Medulla oblongata (tissue), 1 donor: ENCODE data around the gene ARHGAP12.
"Not testable (repeated sequence)": the region's sequence is repeated elsewhere in the genome, so short reads cannot be mapped to it uniquely, and the experiment has no call there.

Experiments
- DNase-seq: peaks from one replicate; pipeline ENCODE4 v3.0.0-alpha.2; 2015; ENCODE audit errors: extremely low spot score

Gene ARHGAP12, protein sequence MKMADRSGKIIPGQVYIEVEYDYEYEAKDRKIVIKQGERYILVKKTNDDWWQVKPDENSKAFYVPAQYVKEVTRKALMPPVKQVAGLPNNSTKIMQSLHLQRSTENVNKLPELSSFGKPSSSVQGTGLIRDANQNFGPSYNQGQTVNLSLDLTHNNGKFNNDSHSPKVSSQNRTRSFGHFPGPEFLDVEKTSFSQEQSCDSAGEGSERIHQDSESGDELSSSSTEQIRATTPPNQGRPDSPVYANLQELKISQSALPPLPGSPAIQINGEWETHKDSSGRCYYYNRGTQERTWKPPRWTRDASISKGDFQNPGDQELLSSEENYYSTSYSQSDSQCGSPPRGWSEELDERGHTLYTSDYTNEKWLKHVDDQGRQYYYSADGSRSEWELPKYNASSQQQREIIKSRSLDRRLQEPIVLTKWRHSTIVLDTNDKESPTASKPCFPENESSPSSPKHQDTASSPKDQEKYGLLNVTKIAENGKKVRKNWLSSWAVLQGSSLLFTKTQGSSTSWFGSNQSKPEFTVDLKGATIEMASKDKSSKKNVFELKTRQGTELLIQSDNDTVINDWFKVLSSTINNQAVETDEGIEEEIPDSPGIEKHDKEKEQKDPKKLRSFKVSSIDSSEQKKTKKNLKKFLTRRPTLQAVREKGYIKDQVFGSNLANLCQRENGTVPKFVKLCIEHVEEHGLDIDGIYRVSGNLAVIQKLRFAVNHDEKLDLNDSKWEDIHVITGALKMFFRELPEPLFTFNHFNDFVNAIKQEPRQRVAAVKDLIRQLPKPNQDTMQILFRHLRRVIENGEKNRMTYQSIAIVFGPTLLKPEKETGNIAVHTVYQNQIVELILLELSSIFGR

GRCh38 chr10:31928549-31929260 lies at the start of gene ARHGAP12:
TSS of gene ARHGAP12 (minus strand) at chr10:31928831. CDS start at chr10:31908855, 19,976 bp downstream.
- peak; percentile 82 for DNase-seq

- no peak for DNase-seq
Measured at GRCh38 chr10:31978156-31978483, 49.5 kb upstream of the ARHGAP12 start.

- peak; percentile 71 for DNase-seq
Measured at GRCh38 chr10:31977440-31978155, 49.0 kb upstream of the ARHGAP12 start.

DNA sequence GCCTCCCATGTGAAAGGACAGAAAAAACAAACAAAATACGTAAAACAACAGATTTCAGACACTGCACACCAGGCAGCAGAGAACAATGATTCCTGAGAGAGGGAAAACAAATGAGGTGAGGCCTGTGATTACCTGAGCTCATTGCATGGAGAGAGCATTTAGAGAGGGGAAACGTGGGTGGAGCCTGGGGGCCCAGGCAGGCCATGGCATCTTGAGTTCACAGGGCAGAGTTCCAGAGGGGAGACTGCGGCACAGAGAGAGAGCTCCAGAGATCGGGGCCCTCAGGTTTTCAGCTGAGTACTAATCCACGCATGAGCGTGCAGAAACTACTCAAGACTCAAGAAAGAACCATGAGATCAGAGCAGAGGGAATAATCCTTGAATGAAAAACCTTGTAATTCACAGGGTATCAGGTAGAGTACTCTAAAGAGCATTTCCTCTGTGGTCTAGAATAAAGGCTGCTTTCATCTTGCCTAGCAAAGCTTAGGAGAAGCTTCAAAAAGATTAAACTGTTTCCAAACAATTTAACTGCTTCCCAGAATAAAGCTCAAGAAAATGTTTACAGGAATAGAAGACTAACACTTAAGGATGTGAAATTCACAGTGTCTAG lies 46.6 kb upstream of the ARHGAP12 start:
- DNase-seq = no peak

DNA sequence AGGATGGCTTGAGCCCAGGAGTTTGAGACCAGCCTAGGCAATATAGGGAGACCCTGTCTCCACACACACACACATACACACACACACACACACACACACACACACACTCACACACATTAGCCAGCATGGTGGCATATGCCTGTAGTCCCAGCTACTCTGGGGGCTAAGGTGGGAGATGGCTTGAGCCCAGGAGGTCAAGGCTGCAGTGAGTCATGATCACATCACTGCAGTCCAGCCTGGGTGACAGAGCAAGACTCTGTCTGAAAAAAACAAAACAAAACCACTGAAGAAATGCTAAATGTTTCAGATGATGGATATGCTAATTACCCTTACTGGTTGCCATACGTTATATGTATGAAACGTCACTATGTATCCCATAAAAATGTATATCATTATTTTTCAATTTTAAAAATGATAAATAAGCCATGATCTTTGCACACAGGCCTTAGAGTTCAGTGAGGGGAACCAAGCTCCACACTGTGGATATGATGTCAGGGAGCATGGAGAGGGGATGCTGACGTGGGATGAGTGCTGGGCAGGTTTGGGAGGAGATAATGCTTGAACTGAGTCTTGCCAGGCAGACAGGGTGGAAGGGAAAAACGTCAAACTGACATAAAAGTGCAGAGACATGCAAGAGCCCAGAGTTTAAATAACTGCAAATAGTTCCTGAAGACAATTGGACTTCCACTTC lies 45.9 kb upstream of the ARHGAP12 start:
- no peak for DNase-seq

DNA sequence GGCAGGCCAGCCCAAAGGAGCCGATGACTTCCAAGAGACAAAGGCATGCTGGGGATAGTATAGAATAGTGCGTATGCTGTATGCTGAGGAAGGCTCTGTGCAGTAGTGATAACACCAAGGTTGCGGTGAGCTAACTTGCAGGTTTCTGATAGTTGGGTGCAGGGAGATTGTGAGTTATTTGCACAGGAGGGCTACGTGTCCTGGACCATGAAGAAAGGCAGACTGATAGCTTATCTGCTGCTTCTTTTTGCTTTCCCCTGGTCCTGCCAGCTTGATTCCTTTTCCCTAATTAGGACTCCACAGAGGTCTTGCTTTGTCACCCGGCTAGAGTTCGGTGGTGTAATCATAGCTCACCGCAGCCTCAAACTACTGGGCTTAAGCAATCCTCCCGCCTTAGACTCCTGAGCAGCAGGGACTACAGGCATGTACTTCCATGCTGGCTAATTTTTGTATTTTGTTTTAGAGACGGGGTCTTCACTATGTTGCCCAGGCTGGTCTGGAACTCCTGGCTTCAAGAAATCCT lies 43.9 kb upstream of the ARHGAP12 start:
- DNase-seq = no peak

GRCh38 chr10:31969847-31970246 lies 41.2 kb upstream of the ARHGAP12 start:
- not testable (repeated sequence) for DNase-seq

DNA sequence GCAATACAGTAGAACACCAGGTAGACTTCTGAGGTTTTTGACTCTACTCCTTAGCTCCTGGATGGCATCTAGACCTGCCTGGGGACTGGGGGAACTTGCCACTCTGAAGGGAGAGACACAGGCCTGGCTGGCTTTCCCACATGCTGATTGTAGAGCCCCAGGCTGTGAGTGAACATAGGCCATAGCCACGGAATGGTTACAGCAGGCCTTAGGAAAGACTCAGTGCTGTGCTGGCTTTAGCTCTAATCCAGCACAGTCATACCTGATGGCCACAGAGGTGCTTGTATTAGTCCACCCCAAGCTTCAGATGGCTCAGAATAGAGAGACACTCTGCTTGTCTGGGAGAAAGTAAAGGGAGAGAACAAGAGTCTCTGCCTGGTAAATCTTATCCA lies 35.0 kb upstream of the ARHGAP12 start:
- DNase-seq = no peak

DNA sequence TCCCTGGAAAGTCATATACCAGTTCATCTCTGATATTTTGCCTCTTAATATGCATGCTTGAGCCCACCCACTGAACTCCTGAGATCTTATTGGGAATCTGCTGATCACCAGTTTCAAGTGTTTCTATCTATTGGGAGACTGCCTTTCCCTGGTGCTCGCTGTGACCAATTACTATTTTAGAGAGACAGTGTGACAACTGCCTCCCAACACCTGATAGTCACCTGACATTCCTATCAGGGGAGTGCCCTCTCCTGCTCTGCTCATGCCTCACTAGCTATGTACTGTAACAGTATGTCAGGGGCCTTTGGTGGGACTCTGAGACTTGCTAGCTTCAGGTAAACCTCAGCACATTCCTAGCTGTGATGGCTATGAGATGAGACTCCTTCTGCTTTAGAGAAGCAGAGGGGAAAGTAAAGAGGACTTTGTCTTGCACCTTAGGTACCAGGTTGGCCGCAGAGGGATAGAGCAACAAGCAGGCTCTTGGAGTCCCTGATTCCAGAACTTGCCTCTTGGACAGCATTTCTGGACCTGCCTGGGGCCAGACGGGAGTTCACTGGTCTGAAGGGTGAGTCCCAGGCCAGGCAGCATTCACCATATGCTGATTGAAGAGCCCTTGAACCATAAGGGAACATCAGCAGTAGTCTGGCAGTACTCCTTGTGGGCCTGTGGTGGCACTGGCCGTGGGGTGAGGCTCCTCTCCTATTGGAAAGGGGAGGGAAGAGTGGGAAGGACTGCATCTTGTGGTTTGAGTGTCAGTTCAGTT lies 34.4 kb upstream of the ARHGAP12 start:
- no peak for DNase-seq

- DNase-seq = peak; percentile 50
Measured at GRCh38 chr10:31961277-31962074, 32.8 kb upstream of the ARHGAP12 start.

- DNase-seq = peak; percentile 31
Measured at GRCh38 chr10:31959461-31960173, 31.0 kb upstream of the ARHGAP12 start.

GRCh38 chr10:31958856-31959255 lies 30.2 kb upstream of the ARHGAP12 start:
- DNase-seq = no peak

GRCh38 chr10:31956200-31956946 lies 27.7 kb upstream of the ARHGAP12 start:
- DNase-seq = no peak

DNA sequence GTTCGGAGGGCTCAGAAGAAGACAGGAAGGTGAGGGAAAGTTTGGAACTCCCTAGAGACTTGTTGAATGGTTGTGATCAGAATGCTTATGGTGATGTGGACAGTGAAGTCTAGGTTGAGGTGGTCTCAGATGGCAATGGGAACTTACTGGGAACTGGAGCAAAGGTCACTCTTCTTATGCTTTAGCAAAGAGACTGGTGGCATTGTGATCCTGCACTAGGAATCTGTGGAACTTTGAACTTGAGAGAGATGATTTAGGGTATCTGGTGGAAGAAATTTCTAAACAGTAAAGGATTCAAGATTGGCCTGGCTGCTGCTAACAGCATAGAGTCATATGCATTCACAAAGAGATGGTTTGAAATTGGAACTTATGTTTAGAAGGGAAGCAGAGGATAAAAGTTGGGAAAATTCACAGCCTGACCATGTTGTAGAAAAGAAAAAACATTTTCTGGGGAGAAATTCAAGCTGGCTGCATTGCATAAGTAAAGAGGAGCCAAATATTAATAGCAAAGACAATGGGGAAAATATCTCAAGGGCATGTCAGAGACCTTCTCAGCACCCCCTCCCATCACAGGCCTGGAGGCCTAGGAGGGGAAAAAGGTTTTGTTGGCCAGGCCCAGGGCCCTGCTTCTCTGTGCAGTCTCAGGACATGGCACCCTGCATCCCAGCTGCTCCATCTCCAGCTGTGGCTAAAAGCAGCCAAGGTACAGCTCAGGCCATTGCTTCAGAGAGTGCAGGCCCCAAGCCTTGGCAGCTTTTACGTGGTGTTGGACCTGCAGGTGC lies 26.0 kb upstream of the ARHGAP12 start:
- DNase-seq = no peak

- no peak for DNase-seq
Measured at GRCh38 chr10:31953480-31953879, 24.8 kb upstream of the ARHGAP12 start.

- DNase-seq = no peak
Measured at GRCh38 chr10:31953080-31953479, 24.4 kb upstream of the ARHGAP12 start.

DNA sequence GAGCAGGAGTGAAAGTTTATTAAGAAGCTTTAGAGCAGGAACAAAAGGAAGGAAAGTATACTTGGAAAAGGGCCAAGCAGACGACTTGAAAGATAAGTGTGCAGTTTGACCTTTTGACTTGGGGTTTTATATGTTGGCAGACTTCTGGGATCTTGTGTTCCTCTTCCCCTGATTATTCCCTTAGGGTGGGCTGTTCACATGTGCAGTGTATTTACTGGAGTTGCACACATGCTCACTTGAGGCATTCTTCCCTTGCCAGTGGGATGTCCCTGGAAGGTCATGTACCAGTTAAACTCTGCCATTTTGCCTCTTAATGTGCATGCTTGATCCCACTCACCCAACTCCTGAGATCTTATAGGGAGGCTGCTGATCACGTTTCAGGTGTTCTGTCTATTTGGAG lies 23.4 kb upstream of the ARHGAP12 start:
- no peak for DNase-seq
